SK-N-MC (cell line): ENCODE data around the gene PODN.

Experiments used
- DNase-seq: peaks from one replicate; pipeline ENCODE4 v3.0.0-alpha.2; 2011; ENCODE audit warnings: low read depth, low spot score
- H3K27ac ChIP-seq: fragments of 200-600 bp; sonication (generic); 2 replicates; pipeline ENCODE4 v1.5.1; 2016; ENCODE audit warnings: mixed run types
- H3K36me3 ChIP-seq: fragments of 200-600 bp; sonication (generic); 2 replicates; pipeline ENCODE4 v1.6.1; 2017; ENCODE audit warnings: antibody characterized with exemption, low read length, mixed read lengths; ENCODE audit not compliant: insufficient read depth
- H3K4me3 ChIP-seq: fragments of 200-600 bp; sonication (generic); 2 replicates; pipeline ENCODE4 v1.5.1; 2016
- H3K9ac ChIP-seq: fragments of 200-600 bp; sonication (generic); 2 replicates; pipeline ENCODE4 v1.8.0; 2017; ENCODE audit warnings: mixed run types, mixed read lengths; ENCODE audit not compliant: insufficient read length
- H3K9me3 ChIP-seq: fragments of 200-600 bp; sonication (generic); 2 replicates; pipeline ENCODE4 v1.6.1; 2017; ENCODE audit warnings: low read depth, mild to moderate bottlenecking, antibody characterized with exemption, low read length, moderate library complexity, mixed read lengths
- EZH2 ChIP-seq: fragments of 200-600 bp; sonication (generic); IDR thresholded peaks from one replicate; pipeline ENCODE4 v1.6.1; 2017; ENCODE audit warnings: antibody characterized with exemption
- FOXP2 ChIP-seq: optimal IDR thresholded peaks from 2 replicates; pipeline ENCODE3; 2011; ENCODE audit warnings: mild to moderate bottlenecking, moderate library complexity; ENCODE audit not compliant: insufficient read depth; ENCODE audit errors: extremely low read length, control extremely low read depth
- POLR2AphosphoS5 ChIP-seq: IDR thresholded peaks from 2 replicates; pipeline ENCODE4 v1.6.1; 2012; ENCODE audit warnings: mild to moderate bottlenecking, low read depth, low read length, borderline replicate concordance

The PODN gene

DNA sequence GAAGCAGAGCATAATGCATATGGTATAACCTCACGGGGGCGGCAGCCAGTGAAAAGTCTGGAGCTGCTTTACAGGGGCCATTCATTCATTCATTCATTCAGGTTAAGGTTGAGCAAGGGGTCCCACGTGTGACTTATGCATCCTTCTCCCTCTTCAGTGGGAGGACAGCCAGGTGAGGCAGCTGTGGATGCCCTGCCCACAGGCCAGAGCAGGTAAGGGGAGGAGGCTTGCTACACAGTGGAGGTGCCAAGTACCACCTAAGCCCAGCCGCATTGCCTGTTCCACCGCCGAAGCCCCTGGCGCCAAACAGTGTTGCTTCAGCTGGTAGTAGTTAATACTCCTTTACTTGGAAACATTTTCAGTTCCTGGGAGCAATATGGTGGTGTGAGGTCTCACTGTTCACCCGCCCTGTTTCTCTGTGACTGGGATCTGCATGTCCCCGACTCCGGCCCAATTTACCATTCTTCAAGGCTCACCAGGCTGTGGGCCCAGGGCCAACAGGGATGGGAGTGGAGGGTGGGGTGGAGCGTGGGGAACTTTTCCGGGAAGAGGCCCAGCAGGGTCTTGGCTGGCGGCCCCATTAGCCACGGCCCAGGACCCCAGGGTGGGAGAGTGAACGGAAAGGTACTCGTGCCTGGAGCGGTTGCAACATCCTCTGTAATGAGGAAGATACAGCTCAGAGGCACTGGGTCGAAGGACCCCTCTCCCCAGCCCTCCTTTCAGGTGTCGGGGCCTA is 722 bp upstream of the PODN start:
- no peak overlapping the region for H3K27ac ChIP-seq
- H3K9ac ChIP-seq = no peak overlapping the region
- TF ChIP-seq POLR2AphosphoS5 (no peak), EZH2 (no peak), FOXP2 (no peak)
- no peak for DNase-seq
- no peaks in the 10 kb centered on the region for H3K36me3 ChIP-seq
- no peaks in the 10 kb centered on the region for H3K9me3 ChIP-seq
- peak overlapping the region; percentile 75 for H3K4me3 ChIP-seq

DNA sequence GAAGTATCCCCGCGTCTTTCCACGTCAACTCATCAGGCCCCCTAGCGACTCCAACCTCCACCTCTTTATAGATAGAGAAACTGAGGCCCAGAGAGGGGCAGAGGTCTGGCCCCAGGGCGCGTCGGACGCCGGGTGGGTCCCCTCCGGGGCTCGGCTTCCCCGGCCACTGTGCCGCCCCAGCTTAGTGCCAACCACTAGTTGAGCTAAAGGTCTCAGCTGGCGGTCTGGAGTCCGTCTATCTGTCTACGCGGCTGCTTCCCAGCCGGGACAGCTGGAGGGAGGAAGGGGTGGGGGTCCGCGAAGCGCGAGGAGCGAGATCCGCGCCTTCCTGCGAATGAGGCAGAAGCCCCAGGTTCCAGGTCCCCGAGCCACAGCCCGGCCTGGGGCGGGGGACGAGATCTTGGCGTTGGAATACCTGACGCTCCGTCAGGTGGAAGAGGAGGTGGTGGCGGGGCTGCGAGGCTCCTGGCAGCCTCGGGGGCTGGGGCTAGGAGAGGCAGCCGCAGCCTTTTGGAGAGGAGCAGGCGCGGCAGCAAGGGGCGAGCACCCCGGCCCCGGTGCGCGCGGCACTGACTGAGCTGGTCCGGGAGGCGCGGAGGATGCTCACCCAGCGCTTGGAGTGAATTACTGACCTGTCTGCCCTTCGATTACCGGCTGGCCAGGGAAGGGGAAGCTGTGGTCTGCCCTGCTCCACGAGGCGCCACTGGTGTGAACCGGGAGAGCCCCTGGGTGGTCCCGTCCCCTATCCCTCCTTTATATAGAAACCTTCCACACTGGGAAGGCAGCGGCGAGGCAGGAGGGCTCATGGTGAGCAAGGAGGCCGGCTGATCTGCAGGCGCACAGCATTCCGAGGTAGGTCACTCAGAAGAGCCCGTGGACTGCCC is 937 bp downstream of the PODN start:
- H3K9ac ChIP-seq = no peak overlapping the region
- no peak overlapping the region for H3K27ac ChIP-seq
- TF ChIP-seq POLR2AphosphoS5 = no peak
- TF ChIP-seq EZH2 = no peak
- TF ChIP-seq FOXP2 = no peak
- no peaks in the 10 kb centered on the region for H3K9me3 ChIP-seq
- DNase-seq = no peak
- H3K36me3 ChIP-seq = no peaks in the 10 kb centered on the region
- peak overlapping the region; percentile 75; the same call in 1 of the 2 replicates for H3K4me3 ChIP-seq

DNA sequence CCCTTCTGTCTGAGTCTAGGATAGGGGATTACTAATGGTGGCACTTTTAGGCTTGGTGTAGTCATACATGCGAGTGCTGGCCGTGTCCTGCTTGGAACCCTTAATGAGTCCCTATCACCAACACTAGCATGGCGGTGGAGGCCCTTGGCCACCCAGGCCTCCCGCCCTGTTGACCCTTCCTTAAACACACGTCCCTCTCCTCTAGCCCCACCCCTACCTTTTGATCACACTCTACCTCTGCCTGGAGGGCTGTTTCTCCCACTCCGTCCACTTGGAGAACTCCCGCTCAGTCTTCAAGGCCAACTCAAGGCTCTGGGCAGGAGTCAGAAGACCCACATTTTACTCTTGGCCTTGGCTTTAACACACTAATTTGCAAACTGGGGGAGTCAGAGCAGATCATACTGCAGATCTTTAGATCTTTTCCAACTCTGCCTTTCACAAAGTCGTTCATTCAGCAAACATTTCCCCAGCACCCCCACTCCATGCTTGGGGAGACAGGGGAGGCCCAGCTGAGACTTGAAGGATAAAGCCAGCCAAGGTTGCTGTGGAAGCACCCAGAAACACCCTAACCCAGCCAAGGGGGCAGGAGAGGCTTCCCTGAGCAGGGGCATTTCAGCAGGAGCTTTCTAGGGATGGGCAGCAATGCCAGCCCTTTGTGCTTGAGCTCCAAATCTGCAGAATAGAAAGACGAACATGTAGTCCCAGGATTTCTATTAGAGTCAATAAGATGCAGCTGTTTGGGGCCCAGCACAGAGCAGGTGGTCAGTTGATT is 1.9 kb downstream of the PODN start:
- DNase-seq = no peak
- Histone ChIP-seq H3K4me3 (no peak overlapping the region), H3K27ac (no peak overlapping the region), H3K9ac (no peak overlapping the region), H3K36me3 (no peaks in the 10 kb centered on the region), H3K9me3 (no peaks in the 10 kb centered on the region)
- no peak for TF ChIP-seq EZH2
- no peak for TF ChIP-seq POLR2AphosphoS5
- no peak for TF ChIP-seq FOXP2

DNA sequence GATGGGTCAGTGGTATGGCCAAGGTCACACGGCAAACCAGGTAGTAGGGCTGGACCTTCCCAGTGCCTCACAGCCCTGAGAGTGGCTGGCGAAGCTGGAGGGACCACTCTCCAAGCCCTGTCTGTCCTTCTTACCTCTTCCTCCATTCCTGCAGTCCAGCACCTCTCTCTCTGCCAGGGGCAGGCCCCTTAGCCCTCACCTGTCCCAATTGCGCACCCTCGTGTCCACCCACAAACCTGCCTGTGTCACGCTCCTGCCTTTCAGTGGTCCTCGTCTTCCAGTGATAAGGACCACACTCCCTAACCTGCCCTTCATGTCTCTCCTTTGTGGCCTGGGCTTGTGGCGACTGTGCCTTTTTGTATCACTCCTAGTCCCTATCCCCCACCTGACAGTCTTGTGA is 3.4 kb downstream of the PODN start:
- Histone ChIP-seq H3K27ac (no peak overlapping the region), H3K4me3 (no peak overlapping the region), H3K9ac (no peak overlapping the region), H3K36me3 (no peaks in the 10 kb centered on the region), H3K9me3 (no peaks in the 10 kb centered on the region)
- TF ChIP-seq POLR2AphosphoS5 = no peak
- no peak for TF ChIP-seq FOXP2
- no peak for TF ChIP-seq EZH2
- no peak for DNase-seq

DNA sequence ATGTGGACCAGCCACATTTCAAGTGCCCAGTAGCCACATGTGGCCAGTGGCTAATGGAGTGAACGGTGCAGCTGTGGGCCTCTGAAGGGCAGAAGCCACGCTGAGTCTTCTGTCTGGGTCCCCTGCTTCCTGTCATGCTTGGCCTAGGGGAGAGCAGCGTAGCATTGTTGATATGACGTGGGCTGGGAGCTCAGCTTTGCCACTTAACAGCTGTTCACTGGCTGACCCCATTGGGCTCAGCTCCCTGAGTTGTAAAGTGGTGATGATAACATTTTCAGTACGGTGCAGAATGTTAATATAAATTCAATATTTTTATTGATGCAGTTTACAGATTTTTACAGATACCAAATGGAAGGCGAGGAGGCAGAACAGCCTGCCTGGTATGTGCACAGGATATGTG is 4.5 kb downstream of the PODN start:
- Histone ChIP-seq H3K4me3 (no peak overlapping the region), H3K36me3 (no peaks in the 10 kb centered on the region), H3K9ac (no peak overlapping the region), H3K27ac (no peak overlapping the region), H3K9me3 (no peaks in the 10 kb centered on the region)
- no peak for DNase-seq
- no peak for TF ChIP-seq FOXP2
- no peak for TF ChIP-seq POLR2AphosphoS5
- TF ChIP-seq EZH2 = no peak

DNA sequence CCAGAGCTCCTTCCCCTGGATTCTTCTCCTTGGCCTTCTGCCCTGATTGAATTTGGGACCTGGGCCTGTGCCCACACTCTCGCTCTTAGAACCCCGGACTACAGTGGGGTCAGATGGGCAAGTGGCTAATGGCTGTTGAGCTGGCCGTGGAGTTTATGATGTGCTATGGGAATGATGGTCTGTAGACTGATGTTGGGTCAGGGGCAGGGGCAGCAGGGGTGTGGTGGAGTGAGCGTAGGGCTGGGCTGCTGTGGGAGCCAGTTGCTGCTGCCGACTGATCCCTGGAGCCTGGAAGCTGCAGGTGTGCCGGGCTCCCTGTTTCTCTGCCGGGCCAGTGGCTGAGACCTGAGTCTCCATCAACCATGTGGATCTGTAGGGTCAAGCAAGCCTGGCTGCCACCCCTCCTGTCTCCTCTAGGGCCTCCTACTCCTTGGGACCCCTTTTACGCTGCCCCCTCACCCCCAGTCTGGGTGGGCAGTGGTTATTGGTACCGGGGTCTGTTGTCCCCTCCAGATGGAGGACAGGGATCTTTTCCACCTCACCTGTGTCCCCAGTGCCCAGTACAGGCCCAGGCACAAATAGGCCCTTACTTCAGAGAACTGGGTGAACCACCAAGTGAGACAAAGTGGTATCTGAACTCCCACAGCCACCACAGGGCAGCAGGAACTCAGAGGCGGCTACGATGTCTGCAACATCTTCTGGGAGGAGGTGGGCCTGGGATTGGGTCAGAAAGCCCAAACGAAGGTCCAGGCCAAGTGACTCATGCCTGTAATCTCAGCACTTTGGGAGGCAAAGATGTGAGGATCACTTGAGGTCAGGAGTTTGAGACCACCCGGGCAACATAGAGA is 5.1 kb downstream of the PODN start:
- no peaks in the 10 kb centered on the region for H3K36me3 ChIP-seq
- no peak for DNase-seq
- no peak for TF ChIP-seq POLR2AphosphoS5
- TF ChIP-seq EZH2 = no peak
- TF ChIP-seq FOXP2 = no peak
- no peak overlapping the region for H3K4me3 ChIP-seq
- H3K9ac ChIP-seq = no peak overlapping the region
- no peak overlapping the region for H3K27ac ChIP-seq
- no peaks in the 10 kb centered on the region for H3K9me3 ChIP-seq

DNA sequence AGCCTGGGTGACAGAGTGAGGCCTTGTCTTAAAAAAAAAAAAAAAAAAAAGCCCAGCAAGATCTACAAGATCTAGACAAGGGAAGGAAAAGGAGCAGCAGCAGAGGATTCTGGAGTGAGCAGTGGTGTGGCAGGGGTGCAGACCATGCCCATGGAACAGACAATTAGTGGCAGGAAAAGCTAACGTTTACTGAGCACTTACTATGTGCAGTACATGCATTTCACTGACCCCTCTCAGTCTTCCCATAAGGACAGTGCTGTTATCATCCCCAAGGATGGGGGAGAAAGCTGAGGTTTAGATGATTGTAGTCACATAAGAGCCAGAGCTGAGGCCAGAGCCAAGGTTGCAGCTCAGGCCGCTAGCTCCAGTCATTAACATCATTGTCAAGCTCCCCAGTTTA is 5.9 kb downstream of the PODN start:
- Histone ChIP-seq H3K4me3 (no peak overlapping the region), H3K36me3 (no peaks in the 10 kb centered on the region), H3K9me3 (no peaks in the 10 kb centered on the region), H3K9ac (no peak overlapping the region), H3K27ac (no peak overlapping the region)
- DNase-seq = no peak
- TF ChIP-seq POLR2AphosphoS5 = no peak
- TF ChIP-seq EZH2 = no peak
- TF ChIP-seq FOXP2 = no peak
